A549 (cell line): ENCODE results near the gene OCRL. TPM values are rescaled to one million over a fixed set of nuclear protein-coding genes. Genes with fewer than 3 reads are reported as not detected.

Experiments
- ATAC-seq, 2 experiments: fragments of 200-7000 bp in 1 of 2; fragments of >200 bp in 1 of 2; cut with Nextera tagmentation in 1 of 2; cut with Tn5 transposase in 1 of 2; 3 replicates each; pipeline versions ENCODE4 v1.8.0 to v1.9.1; 2018 to 2020; ENCODE audit warnings: mild to moderate bottlenecking in 1 of 2, moderate library complexity in 1 of 2
- CTCF ChIA-PET: fragments of 300-600 bp; sonication (Branson Sonifier 250); formaldehyde crosslinking; extraction: SDS; loops from one replicate; lab custom pipeline; 2021; ENCODE audit warnings: antibody characterized with exemption, inconsistent platforms; lab: Yijun Ruan, JAX
- POLR2A ChIA-PET: fragments of 350-600 bp; formaldehyde crosslinking; extraction: SDS; loops from one replicate; lab custom pipeline; 2021; ENCODE audit warnings: antibody characterized with exemption, inconsistent platforms; lab: Yijun Ruan, JAX
- DNase-seq, 2 experiments: peaks; one replicate each; pipeline versions ENCODE4 v3.0.0 to v3.0.0-alpha.2; 2011 to 2016; ENCODE audit warnings: low read depth in 1 of 2, low spot score in 1 of 2
- FAIRE-seq: peaks from 2 replicates; lab custom pipeline; 2011; peaks lifted over from hg19 to GRCh38; lab: Jason Lieb, UNC
- H3K27ac ChIP-seq, 2 experiments: fragments of >200 bp; sonication (Bioruptor Twin); formaldehyde crosslinking; 3 replicates each; pipeline ENCODE4 v1.5.1; 2016 to 2017
- H3K4me1 ChIP-seq: fragments of >200 bp; sonication (Bioruptor Twin); formaldehyde crosslinking; 3 replicates; pipeline ENCODE4 v1.6.1; 2016
- H3K4me2 ChIP-seq: fragments of >200 bp; sonication (Bioruptor Twin); formaldehyde crosslinking; 3 replicates; pipeline ENCODE4 v1.6.1; 2016
- H3K4me3 ChIP-seq: fragments of >200 bp; sonication (Bioruptor Twin); formaldehyde crosslinking; 3 replicates; pipeline ENCODE4 v1.5.1; 2016
- H3K9me3 ChIP-seq: fragments of >200 bp; sonication (Bioruptor Twin); formaldehyde crosslinking; 3 replicates; pipeline ENCODE4 v1.6.1; 2016
- BHLHE40 ChIP-seq: IDR thresholded peaks from 2 replicates; pipeline ENCODE4 v1.6.1; 2012; ENCODE audit warnings: low read depth, low read length, inconsistent platforms
- CHD2 ChIP-seq: fragments of 150-350 bp; IDR thresholded peaks from 2 replicates; pipeline ENCODE4 v1.6.1; 2014; ENCODE audit warnings: low read length; ENCODE audit not compliant: partially characterized antibody
- CTCF ChIP-seq: fragments of >200 bp; sonication (Bioruptor Twin); formaldehyde crosslinking; IDR thresholded peaks from 3 replicates; pipeline ENCODE4 v1.5.1; 2016
- E2F6 ChIP-seq: IDR thresholded peaks from 2 replicates; pipeline ENCODE4 v1.6.1; 2012; ENCODE audit warnings: low read depth, borderline replicate concordance
- EHMT2 ChIP-seq: fragments of 200-600 bp; sonication (generic); IDR thresholded peaks from 2 replicates; pipeline ENCODE4 v1.6.1; 2016; ENCODE audit warnings: antibody characterized with exemption, low read depth, mild to moderate bottlenecking, moderate library complexity
- ELK1 ChIP-seq: fragments of 150-350 bp; IDR thresholded peaks from 2 replicates; pipeline ENCODE4 v1.6.1; 2014; ENCODE audit warnings: low read depth, mild to moderate bottlenecking, low read length
- GATA3 ChIP-seq: IDR thresholded peaks from 2 replicates; pipeline ENCODE4 v1.6.1; 2012; ENCODE audit warnings: borderline replicate concordance
- HDAC2 ChIP-seq: fragments of 200-600 bp; sonication (generic); IDR thresholded peaks from 2 replicates; pipeline ENCODE4 v1.6.1; 2016
- HES2 ChIP-seq: fragments of >200 bp; sonication (Bioruptor Twin); formaldehyde crosslinking; IDR thresholded peaks from 2 replicates; pipeline ENCODE4 v1.6.1; 2016
- MAZ ChIP-seq: fragments of 150-350 bp; IDR thresholded peaks from 2 replicates; pipeline ENCODE4 v1.6.1; 2014; ENCODE audit warnings: antibody characterized with exemption, low read depth, low read length, borderline replicate concordance
- PHF8 ChIP-seq: fragments of 200-600 bp; sonication (generic); IDR thresholded peaks from 2 replicates; pipeline ENCODE4 v1.6.1; 2016; ENCODE audit warnings: low read depth, mild to moderate bottlenecking, antibody characterized with exemption, moderate library complexity, borderline replicate concordance
- POLR2A ChIP-seq: IDR thresholded peaks from 2 replicates; pipeline ENCODE4 v1.6.1; 2012; ENCODE audit warnings: mild to moderate bottlenecking, low read length
- POLR2AphosphoS2 ChIP-seq: conservative IDR thresholded peaks from 2 replicates; pipeline ENCODE4 v1.6.1; 2012; ENCODE audit warnings: low read length, improper control_type of control experiment, inconsistent platforms
- RAD21 ChIP-seq, 2 experiments: fragments of >200 bp in 1 of 2; sonication (Bioruptor Twin) in 1 of 2; formaldehyde crosslinking in 1 of 2; IDR thresholded peaks in 1 of 2; conservative IDR thresholded peaks in 1 of 2; 2 replicates in 1 of 2; 3 replicates in 1 of 2; pipeline ENCODE4 v1.6.1; 2012 to 2018; ENCODE audit warnings: inconsistent platforms in 1 of 2
- RCOR1 ChIP-seq: fragments of 150-350 bp; IDR thresholded peaks from 2 replicates; pipeline ENCODE4 v1.6.1; 2014; ENCODE audit warnings: antibody characterized with exemption, low read length, low read depth
- RNF2 ChIP-seq: fragments of 200-600 bp; sonication (generic); IDR thresholded peaks from 2 replicates; pipeline ENCODE4 v1.6.1; 2016; ENCODE audit warnings: low read depth, mild to moderate bottlenecking, antibody characterized with exemption, moderate library complexity, borderline replicate concordance
- SMC3 ChIP-seq: fragments of >200 bp; sonication (Bioruptor Twin); formaldehyde crosslinking; IDR thresholded peaks from 3 replicates; pipeline ENCODE4 v1.6.1; 2018; ENCODE audit warnings: inconsistent platforms
- SREBF2 ChIP-seq: fragments of 450-650 bp; IDR thresholded peaks from 2 replicates; pipeline ENCODE4 v1.6.1; 2014; ENCODE audit warnings: mild to moderate bottlenecking, moderate library complexity
- TP53 ChIP-seq: fragments of 250-450 bp; sonication (Bioruptor Pico); IDR thresholded peaks from 2 replicates; pipeline ENCODE4 v1.5.0; 2021; ENCODE audit warnings: mild to moderate bottlenecking, moderate library complexity
- USF2 ChIP-seq: fragments of 450-650 bp; IDR thresholded peaks from 2 replicates; pipeline ENCODE4 v1.6.1; 2014; ENCODE audit warnings: antibody characterized with exemption
- ZNF302 ChIP-seq: fragments of 250-450 bp; sonication (Bioruptor Pico); IDR thresholded peaks from 2 replicates; pipeline ENCODE4 v1.9.0; 2021; ENCODE audit warnings: inconsistent platforms, mild to moderate bottlenecking, moderate library complexity
- ZSCAN20 ChIP-seq: fragments of 250-450 bp; sonication (Bioruptor Pico); IDR thresholded peaks from 2 replicates; pipeline ENCODE4 v1.8.0; 2022; ENCODE audit warnings: mild to moderate bottlenecking, moderate library complexity
- WGBS: methylation state at CpG from one replicate; pipeline ENCODE4 v1.1.6; 2017; ENCODE audit errors: missing lambda C conversion rate; 5-methylcytosine and 5-hydroxymethylcytosine counted together
- polyA plus RNA-seq, 4 experiments: library from polyadenylated mRNA; depleted of rRNA in 3 of 4; stranded (reverse); fragments of >200 nt; fragmentation: RNase III in 1 of 4; extraction: RNeasy Plus Mini Kit Qiagen cat#74134 plus additional on column Dnase treatment in 1 of 4; gene quantifications; 2 replicates in 3 of 4; 3 replicates in 1 of 4; pipeline ENCODE4 v1.2.3, GENCODE V29; 2011 to 2017
- TF ChIP-seq, protein P1 (sequence below): fragments of 250-450 bp; sonication (Bioruptor Pico); IDR thresholded peaks from 2 replicates; pipeline ENCODE4 v1.5.0; 2020; ENCODE audit warnings: low read depth, mild to moderate bottlenecking, moderate library complexity

The OCRL gene
- polyA plus RNA-seq, 2 of the 4 experiments (the other 2 are of a cell fraction) = 22.4 to 49.0 TPM

DNA sequence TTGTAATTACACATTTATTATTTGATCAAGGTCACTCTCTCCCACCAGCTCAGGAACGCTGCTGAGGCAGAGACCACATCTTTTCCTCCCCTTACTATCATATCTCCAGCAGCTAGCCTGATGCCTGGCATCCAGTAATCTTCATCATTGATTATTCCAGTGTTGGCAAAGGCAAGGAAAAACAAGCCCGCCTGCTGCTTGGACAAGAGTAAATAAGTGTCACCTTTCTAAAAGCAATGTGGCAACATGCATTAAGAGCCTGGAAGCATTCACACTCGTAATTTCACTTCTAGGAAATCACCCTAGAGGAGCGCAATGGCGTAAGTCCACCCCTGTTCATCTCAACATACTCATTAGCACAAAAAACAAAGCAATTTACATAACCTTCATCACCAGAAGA lies 59.9 kb downstream of the OCRL start:
- no peak for ATAC-seq

DNA sequence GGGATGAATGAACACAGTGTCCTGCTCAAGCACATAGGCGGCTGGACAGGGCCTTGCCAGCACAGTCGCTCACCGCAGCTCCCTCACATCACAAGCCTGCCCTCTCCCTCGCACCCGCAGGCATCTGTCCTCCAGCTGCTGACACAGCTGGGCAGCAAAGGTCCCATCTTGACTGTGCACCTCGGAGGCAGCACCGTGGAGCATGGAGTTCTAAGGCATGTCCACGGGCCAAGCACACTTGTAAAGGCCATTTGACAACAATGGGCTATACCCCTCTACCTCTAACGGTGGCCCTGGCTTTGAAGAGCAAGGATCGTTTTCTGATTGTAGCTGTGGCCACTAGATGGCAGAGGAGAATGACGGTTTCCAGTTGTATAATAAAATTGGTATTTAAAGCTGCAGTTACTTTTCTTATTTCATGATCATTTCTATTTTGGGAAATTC lies 60.9 kb downstream of the OCRL start:
- FAIRE-seq = peak; percentile 82
- POLR2A ChIA-PET = no interaction called here
- TF ChIP-seq CTCF (peak; percentile 54), PHF8 (no peak), SMC3 (0 out of 3 replicates have a peak, but pooled peaks have one; percentile 19), RAD21 (conservative IDR thresholded peaks at IDR 0.05 in 1 of 2, IDR thresholded peaks at IDR 0.05 in 1 of 2) (peak; percentile 31 to 56; a peak in 4 of 5 replicates)
- CTCF ChIA-PET = interaction anchor here (0.7 to 2.0 kb wide), 16 partner anchors 8 to 597 kb away, joined by 3 to 11 read pairs (median 3); no protein-coding TSS in a partner anchor
- peaks cover 4% of the 10 kb centered on the region; the same call in 1 of the 3 replicates for H3K4me1 ChIP-seq
- H3K9me3 ChIP-seq = no peaks in the 10 kb centered on the region
- no peak overlapping the region for H3K4me2 ChIP-seq
- WGBS = 37% methylated on average over 11 of the region's 11 CpGs
- ATAC-seq = peak; percentile 55 to 64; a peak in 5 of 6 replicates
- H3K27ac ChIP-seq = no peak overlapping the region
- peak; percentile 27 to 30 for DNase-seq
- no peak overlapping the region for H3K4me3 ChIP-seq

More for the DNA sequence above, 59.9 kb downstream of the OCRL start:
- Histone ChIP-seq H3K27ac (no peak overlapping the region), H3K4me2 (no peak overlapping the region), H3K9me3 (no peaks in the 10 kb centered on the region), H3K4me3 (no peak overlapping the region), H3K4me1 (peaks cover 4% of the 10 kb centered on the region; the same call in 1 of the 3 replicates)
- WGBS = 87% methylated on average over 5 of the region's 5 CpGs
- DNase-seq (no peak), FAIRE-seq (peak; percentile 83)
- ChIA-PET CTCF (interaction anchor here (0.7 to 2.0 kb wide), 2 partner anchors 7 to 125 kb away, joined by 3 to 11 read pairs; no protein-coding TSS in a partner anchor), POLR2A (no interaction called here)
- no peak for TF ChIP-seq POLR2AphosphoS2
- no peak for TF ChIP-seq ZNF302
- no peak for TF ChIP-seq ZSCAN20
- TF ChIP-seq SMC3 = no peak
- no peak for TF ChIP-seq EHMT2
- no peak for TF ChIP-seq ELK1
- no peak for TF ChIP-seq MAZ
- no peak for TF ChIP-seq POLR2A
- TF ChIP-seq CHD2 = no peak
- TF ChIP-seq SREBF2 = no peak
- no peak for TF ChIP-seq USF2
- TF ChIP-seq HES2 = no peak
- no peak for TF ChIP-seq HDAC2
- TF ChIP-seq, protein P1, sequence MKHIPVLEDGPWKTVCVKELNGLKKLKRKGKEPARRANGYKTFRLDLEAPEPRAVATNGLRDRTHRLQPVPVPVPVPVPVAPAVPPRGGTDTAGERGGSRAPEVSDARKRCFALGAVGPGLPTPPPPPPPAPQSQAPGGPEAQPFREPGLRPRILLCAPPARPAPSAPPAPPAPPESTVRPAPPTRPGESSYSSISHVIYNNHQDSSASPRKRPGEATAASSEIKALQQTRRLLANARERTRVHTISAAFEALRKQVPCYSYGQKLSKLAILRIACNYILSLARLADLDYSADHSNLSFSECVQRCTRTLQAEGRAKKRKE = no peak
- TF ChIP-seq RCOR1 = no peak

- peak; percentile 51 for FAIRE-seq
- peak; percentile 59 to 69; a peak in 4 of 6 replicates for ATAC-seq
- Histone ChIP-seq H3K4me2 (peak overlapping the region; percentile 61), H3K27ac (no peak overlapping the region), H3K9me3 (no peaks in the 10 kb centered on the region), H3K4me3 (no peak overlapping the region), H3K4me1 (peaks cover 4% of the 10 kb centered on the region; the same call in 1 of the 3 replicates)
- WGBS = 0% methylated on average over 5 of the region's 5 CpGs
- ChIA-PET CTCF (interaction anchor here (0.6 to 3.7 kb wide), 13 partner anchors 11 to 454 kb away, joined by 3 to 21 read pairs (median 5); partner anchors contain the start of gene APLN), POLR2A (no interaction called here)
- DNase-seq = peak; percentile 47 to 62
- TF ChIP-seq E2F6 = no peak
- no peak for TF ChIP-seq ZNF302
- no peak for TF ChIP-seq BHLHE40
- TF ChIP-seq USF2 = no peak
- no peak for TF ChIP-seq RNF2
- TF ChIP-seq RAD21 (conservative IDR thresholded peaks at IDR 0.05 in 1 of 2, IDR thresholded peaks at IDR 0.05 in 1 of 2) = peak; percentile 83 to 87
- TF ChIP-seq GATA3 = no peak
- peak; percentile 72 for TF ChIP-seq CTCF
- TF ChIP-seq EHMT2 = no peak
- peak; percentile 87 for TF ChIP-seq SMC3
- no peak for TF ChIP-seq TP53 (CRISPR knock-in tag)
Measured at GRCh38 chrX:129606918-129607317, 66.9 kb downstream of the OCRL start.
